ENCODE results near the gene PGAM5. TPM values are rescaled to one million over a fixed set of nuclear protein-coding genes. Genes with fewer than 3 reads are reported as not detected.

The PGAM5 gene
- total RNA-seq, 2 donors from 2014 or later = 21.5 to 24.2 TPM

- H3K4me1 ChIP-seq (ENCODE audit: control insufficient read depth in 1 of 2, low read depth in 2 of 2) = no peaks in the 10 kb centered on the region
- ATAC-seq (ENCODE audit: insufficient number of reproducible peaks, low FRiP score, low read depth) (no peak), DNase-seq (ENCODE audit: low spot score) (no peak)
- no peak overlapping the region for H3K27ac ChIP-seq
- no peaks in the 10 kb centered on the region for H3K9me3 ChIP-seq
- peaks cover 44% of the 10 kb centered on the region for H3K36me3 ChIP-seq
- H3K27me3 ChIP-seq (replicated peaks; ENCODE audit: insufficient read depth) = no peaks in the 10 kb centered on the region
- no peak for TF ChIP-seq CTCF (IDR thresholded peaks at IDR 0.05)
- H3K4me3 ChIP-seq = no peak overlapping the region
These were observed 41.3 kb upstream of the PGAM5 start for GRCh38 chr12:132669166-132669879.

GRCh38 chr12:132672116-132672515 is 38.5 kb upstream of the PGAM5 start:
- TF ChIP-seq CTCF (IDR thresholded peaks at IDR 0.05) = no peak
- DNase-seq (ENCODE audit: low spot score) = no peak
- ATAC-seq (ENCODE audit: insufficient number of reproducible peaks, low FRiP score, low read depth) = no peak
- no peak overlapping the region for H3K4me3 ChIP-seq
- no peaks in the 10 kb centered on the region for H3K4me1 ChIP-seq (ENCODE audit: control insufficient read depth in 1 of 2, low read depth in 2 of 2)
- H3K9me3 ChIP-seq = no peaks in the 10 kb centered on the region
- peaks cover 47% of the 10 kb centered on the region for H3K36me3 ChIP-seq
- H3K27me3 ChIP-seq (replicated peaks; ENCODE audit: insufficient read depth) = no peaks in the 10 kb centered on the region
- H3K27ac ChIP-seq = no peak overlapping the region

- no peak for DNase-seq (ENCODE audit: low spot score)
- H3K9me3 ChIP-seq = no peaks in the 10 kb centered on the region
- no peak overlapping the region for H3K4me3 ChIP-seq
- no peak for ATAC-seq (ENCODE audit: insufficient number of reproducible peaks, low FRiP score, low read depth)
- H3K4me1 ChIP-seq (ENCODE audit: control insufficient read depth in 1 of 2, low read depth in 2 of 2) = no peaks in the 10 kb centered on the region
- no peaks in the 10 kb centered on the region for H3K27me3 ChIP-seq (replicated peaks; ENCODE audit: insufficient read depth)
- H3K36me3 ChIP-seq = peaks cover 46% of the 10 kb centered on the region
- no peak overlapping the region for H3K27ac ChIP-seq
- TF ChIP-seq CTCF (IDR thresholded peaks at IDR 0.05) = no peak
These were observed 38.0 kb upstream of the PGAM5 start for GRCh38 chr12:132672678-132673077.

GRCh38 chr12:132673288-132674179 is 37.1 kb upstream of the PGAM5 start:
- no peak for TF ChIP-seq CTCF (IDR thresholded peaks at IDR 0.05)
- Histone ChIP-seq H3K4me3 (no peak overlapping the region), H3K27me3 (replicated peaks; ENCODE audit: insufficient read depth) (no peaks in the 10 kb centered on the region), H3K9me3 (no peaks in the 10 kb centered on the region), H3K27ac (no peak overlapping the region), H3K4me1 (ENCODE audit: control insufficient read depth in 1 of 2, low read depth in 2 of 2) (no peaks in the 10 kb centered on the region), H3K36me3 (peaks cover 42% of the 10 kb centered on the region)
- no peak for DNase-seq (ENCODE audit: low spot score)
- no peak for ATAC-seq (ENCODE audit: insufficient number of reproducible peaks, low FRiP score, low read depth)

GRCh38 chr12:132674561-132674960 is 36.1 kb upstream of the PGAM5 start:
- no peaks in the 10 kb centered on the region for H3K4me1 ChIP-seq (ENCODE audit: control insufficient read depth in 1 of 2, low read depth in 2 of 2)
- DNase-seq (ENCODE audit: low spot score) = no peak
- H3K36me3 ChIP-seq = peaks cover 47% of the 10 kb centered on the region
- ATAC-seq (ENCODE audit: insufficient number of reproducible peaks, low FRiP score, low read depth) = no peak
- no peaks in the 10 kb centered on the region for H3K9me3 ChIP-seq
- TF ChIP-seq CTCF (IDR thresholded peaks at IDR 0.05) = no peak
- H3K4me3 ChIP-seq = no peak overlapping the region
- H3K27ac ChIP-seq = no peak overlapping the region
- no peaks in the 10 kb centered on the region for H3K27me3 ChIP-seq (replicated peaks; ENCODE audit: insufficient read depth)
